Ovary (tissue), 3 donors: ENCODE measurements around the gene ARHGEF33.

Experiments used
- POLR2A ChIP-seq: fragments of 450-650 bp; IDR thresholded peaks from one replicate; pipeline ENCODE4 v1.6.1; 2017; ENCODE audit warnings: antibody characterized with exemption, mild to moderate bottlenecking, moderate library complexity
- TF ChIP-seq, protein P1 (sequence below), 3 donors: fragments of 450-650 bp in 2 of 3; fragments of 200-600 bp in 1 of 3; IDR thresholded peaks; one replicate each; pipeline versions ENCODE4 v1.5.1 to v1.8.0; 2016 to 2022; ENCODE audit warnings: antibody characterized with exemption in 3 of 3, mild to moderate bottlenecking in 1 of 3
- donor health status: DM: no; HTN: no; CAD: no.

DNA sequence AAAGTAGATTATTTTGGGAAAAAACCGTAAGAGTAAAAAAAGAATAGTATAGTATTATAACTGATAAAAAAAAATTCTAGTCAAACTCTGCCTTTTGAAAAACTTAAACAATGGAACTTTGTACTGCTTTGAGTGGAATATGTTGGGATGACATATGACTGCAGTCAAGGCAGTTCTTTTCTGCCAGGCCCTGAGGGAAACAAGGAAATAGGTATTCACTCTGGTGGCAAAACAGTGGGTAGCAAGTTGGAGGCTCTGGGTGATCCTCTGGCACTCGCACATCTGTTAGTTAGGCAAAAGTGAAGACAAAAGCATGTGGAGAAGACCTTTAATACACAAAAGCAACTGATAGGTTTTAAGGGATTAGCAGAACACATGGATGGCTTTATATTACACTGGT lies 102.2 kb downstream of the ARHGEF33 start:
- TF ChIP-seq, protein P1, sequence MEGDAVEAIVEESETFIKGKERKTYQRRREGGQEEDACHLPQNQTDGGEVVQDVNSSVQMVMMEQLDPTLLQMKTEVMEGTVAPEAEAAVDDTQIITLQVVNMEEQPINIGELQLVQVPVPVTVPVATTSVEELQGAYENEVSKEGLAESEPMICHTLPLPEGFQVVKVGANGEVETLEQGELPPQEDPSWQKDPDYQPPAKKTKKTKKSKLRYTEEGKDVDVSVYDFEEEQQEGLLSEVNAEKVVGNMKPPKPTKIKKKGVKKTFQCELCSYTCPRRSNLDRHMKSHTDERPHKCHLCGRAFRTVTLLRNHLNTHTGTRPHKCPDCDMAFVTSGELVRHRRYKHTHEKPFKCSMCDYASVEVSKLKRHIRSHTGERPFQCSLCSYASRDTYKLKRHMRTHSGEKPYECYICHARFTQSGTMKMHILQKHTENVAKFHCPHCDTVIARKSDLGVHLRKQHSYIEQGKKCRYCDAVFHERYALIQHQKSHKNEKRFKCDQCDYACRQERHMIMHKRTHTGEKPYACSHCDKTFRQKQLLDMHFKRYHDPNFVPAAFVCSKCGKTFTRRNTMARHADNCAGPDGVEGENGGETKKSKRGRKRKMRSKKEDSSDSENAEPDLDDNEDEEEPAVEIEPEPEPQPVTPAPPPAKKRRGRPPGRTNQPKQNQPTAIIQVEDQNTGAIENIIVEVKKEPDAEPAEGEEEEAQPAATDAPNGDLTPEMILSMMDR (IDR thresholded peaks at IDR 0.05), result no peak
- TF ChIP-seq POLR2A, result no peak
